ENCODE measurements around the gene CLCN3. TPM values are rescaled to one million over a fixed set of nuclear protein-coding genes. Genes with fewer than 3 reads are reported as not detected.

The CLCN3 gene
- total and polyA plus RNA-seq, 9 of the 15 experiments (the other 6 are each of a cell fraction or from before 2014, with no cell fraction given): 12.7 to 60.6 (median 38.5) TPM

DNA sequence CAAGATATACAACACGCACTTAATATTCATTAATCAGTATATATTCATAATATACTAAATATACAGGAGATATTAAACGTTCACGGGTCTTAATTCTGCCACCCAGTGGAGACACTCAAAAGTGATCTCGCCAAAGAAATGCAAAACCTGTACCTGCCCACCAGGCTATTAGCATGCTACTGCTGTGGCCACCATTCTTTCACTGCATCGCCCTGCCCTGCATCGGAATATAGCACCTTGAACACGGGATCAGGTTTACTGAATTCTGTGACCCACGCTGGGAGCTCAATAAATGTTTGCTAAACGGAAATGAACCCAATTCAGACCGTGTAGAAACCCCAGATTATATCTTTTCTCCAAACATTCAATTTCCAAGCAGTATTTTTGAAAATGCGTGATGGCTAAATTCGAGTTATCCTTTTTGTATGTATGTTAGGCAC is 840 bp upstream of the CLCN3 start (continued):
- TF ChIP-seq, protein P1, sequence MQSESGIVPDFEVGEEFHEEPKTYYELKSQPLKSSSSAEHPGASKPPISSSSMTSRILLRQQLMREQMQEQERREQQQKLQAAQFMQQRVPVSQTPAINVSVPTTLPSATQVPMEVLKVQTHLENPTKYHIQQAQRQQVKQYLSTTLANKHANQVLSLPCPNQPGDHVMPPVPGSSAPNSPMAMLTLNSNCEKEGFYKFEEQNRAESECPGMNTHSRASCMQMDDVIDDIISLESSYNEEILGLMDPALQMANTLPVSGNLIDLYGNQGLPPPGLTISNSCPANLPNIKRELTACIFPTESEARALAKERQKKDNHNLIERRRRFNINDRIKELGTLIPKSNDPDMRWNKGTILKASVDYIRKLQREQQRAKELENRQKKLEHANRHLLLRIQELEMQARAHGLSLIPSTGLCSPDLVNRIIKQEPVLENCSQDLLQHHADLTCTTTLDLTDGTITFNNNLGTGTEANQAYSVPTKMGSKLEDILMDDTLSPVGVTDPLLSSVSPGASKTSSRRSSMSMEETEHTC (IDR thresholded peaks at IDR 0.05): no peak
- TF ChIP-seq HIVEP1 (CRISPR knock-in tag; IDR thresholded peaks at IDR 0.05): no peak
- no peak for TF ChIP-seq ZNF354B (CRISPR knock-in tag; IDR thresholded peaks at IDR 0.05)
- no peak for TF ChIP-seq ZNF41 (CRISPR knock-in tag; conservative IDR thresholded peaks at IDR 0.05)
- TF ChIP-seq NCOA2 (IDR thresholded peaks at IDR 0.05; ENCODE audit: partially characterized antibody in 2 of 2): no peak
- TF ChIP-seq, protein P2, sequence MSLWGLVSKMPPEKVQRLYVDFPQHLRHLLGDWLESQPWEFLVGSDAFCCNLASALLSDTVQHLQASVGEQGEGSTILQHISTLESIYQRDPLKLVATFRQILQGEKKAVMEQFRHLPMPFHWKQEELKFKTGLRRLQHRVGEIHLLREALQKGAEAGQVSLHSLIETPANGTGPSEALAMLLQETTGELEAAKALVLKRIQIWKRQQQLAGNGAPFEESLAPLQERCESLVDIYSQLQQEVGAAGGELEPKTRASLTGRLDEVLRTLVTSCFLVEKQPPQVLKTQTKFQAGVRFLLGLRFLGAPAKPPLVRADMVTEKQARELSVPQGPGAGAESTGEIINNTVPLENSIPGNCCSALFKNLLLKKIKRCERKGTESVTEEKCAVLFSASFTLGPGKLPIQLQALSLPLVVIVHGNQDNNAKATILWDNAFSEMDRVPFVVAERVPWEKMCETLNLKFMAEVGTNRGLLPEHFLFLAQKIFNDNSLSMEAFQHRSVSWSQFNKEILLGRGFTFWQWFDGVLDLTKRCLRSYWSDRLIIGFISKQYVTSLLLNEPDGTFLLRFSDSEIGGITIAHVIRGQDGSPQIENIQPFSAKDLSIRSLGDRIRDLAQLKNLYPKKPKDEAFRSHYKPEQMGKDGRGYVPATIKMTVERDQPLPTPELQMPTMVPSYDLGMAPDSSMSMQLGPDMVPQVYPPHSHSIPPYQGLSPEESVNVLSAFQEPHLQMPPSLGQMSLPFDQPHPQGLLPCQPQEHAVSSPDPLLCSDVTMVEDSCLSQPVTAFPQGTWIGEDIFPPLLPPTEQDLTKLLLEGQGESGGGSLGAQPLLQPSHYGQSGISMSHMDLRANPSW (CRISPR knock-in tag; IDR thresholded peaks at IDR 0.05): no peak
- no peak for TF ChIP-seq KLF10 (CRISPR knock-in tag; IDR thresholded peaks at IDR 0.05)
- TF ChIP-seq TEAD1 (CRISPR knock-in tag; IDR thresholded peaks at IDR 0.05): no peak
- TF ChIP-seq, protein P3, sequence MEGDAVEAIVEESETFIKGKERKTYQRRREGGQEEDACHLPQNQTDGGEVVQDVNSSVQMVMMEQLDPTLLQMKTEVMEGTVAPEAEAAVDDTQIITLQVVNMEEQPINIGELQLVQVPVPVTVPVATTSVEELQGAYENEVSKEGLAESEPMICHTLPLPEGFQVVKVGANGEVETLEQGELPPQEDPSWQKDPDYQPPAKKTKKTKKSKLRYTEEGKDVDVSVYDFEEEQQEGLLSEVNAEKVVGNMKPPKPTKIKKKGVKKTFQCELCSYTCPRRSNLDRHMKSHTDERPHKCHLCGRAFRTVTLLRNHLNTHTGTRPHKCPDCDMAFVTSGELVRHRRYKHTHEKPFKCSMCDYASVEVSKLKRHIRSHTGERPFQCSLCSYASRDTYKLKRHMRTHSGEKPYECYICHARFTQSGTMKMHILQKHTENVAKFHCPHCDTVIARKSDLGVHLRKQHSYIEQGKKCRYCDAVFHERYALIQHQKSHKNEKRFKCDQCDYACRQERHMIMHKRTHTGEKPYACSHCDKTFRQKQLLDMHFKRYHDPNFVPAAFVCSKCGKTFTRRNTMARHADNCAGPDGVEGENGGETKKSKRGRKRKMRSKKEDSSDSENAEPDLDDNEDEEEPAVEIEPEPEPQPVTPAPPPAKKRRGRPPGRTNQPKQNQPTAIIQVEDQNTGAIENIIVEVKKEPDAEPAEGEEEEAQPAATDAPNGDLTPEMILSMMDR (IDR thresholded peaks at IDR 0.05 in 2 of 3, conservative IDR thresholded peaks at IDR 0.05 in 1 of 3; ENCODE audit: insufficient read depth in 2 of 3, low read depth in 1 of 3, low read length in 3 of 3): peak; percentile 63 to 75 (median 71)
- no peak for TF ChIP-seq KLF6 (CRISPR knock-in tag; IDR thresholded peaks at IDR 0.05; ENCODE audit: borderline replicate concordance)
- TF ChIP-seq NEUROD1 (IDR thresholded peaks at IDR 0.05; ENCODE audit: borderline replicate concordance, low read depth, low read length, partially characterized antibody): no peak
- peak; percentile 11 for TF ChIP-seq HDAC3 (IDR thresholded peaks at IDR 0.05; ENCODE audit: borderline replicate concordance, partially characterized antibody)
- TF ChIP-seq, protein P4, sequence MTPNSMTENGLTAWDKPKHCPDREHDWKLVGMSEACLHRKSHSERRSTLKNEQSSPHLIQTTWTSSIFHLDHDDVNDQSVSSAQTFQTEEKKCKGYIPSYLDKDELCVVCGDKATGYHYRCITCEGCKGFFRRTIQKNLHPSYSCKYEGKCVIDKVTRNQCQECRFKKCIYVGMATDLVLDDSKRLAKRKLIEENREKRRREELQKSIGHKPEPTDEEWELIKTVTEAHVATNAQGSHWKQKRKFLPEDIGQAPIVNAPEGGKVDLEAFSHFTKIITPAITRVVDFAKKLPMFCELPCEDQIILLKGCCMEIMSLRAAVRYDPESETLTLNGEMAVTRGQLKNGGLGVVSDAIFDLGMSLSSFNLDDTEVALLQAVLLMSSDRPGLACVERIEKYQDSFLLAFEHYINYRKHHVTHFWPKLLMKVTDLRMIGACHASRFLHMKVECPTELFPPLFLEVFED (CRISPR knock-in tag; conservative IDR thresholded peaks at IDR 0.05): 0 out of 2 replicates have a peak, but pooled peaks have one; percentile 48
- TF ChIP-seq GTF2E2 (tag; IDR thresholded peaks at IDR 0.05): no peak
- TF ChIP-seq, protein P5, sequence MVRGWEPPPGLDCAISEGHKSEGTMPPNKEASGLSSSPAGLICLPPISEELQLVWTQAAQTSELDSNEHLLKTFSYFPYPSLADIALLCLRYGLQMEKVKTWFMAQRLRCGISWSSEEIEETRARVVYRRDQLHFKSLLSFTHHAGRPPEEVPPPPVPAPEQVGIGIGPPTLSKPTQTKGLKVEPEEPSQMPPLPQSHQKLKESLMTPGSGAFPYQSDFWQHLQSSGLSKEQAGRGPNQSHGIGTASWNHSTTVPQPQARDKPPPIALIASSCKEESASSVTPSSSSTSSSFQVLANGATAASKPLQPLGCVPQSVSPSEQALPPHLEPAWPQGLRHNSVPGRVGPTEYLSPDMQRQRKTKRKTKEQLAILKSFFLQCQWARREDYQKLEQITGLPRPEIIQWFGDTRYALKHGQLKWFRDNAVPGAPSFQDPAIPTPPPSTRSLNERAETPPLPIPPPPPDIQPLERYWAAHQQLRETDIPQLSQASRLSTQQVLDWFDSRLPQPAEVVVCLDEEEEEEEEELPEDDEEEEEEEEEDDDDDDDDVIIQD (CRISPR knock-in tag; IDR thresholded peaks at IDR 0.05): no peak
- TF ChIP-seq, protein P6, sequence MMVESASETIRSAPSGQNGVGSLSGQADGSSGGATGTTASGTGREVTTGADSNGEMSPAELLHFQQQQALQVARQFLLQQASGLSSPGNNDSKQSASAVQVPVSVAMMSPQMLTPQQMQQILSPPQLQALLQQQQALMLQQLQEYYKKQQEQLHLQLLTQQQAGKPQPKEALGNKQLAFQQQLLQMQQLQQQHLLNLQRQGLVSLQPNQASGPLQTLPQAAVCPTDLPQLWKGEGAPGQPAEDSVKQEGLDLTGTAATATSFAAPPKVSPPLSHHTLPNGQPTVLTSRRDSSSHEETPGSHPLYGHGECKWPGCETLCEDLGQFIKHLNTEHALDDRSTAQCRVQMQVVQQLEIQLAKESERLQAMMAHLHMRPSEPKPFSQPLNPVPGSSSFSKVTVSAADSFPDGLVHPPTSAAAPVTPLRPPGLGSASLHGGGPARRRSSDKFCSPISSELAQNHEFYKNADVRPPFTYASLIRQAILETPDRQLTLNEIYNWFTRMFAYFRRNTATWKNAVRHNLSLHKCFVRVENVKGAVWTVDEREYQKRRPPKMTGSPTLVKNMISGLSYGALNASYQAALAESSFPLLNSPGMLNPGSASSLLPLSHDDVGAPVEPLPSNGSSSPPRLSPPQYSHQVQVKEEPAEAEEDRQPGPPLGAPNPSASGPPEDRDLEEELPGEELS (CRISPR knock-in tag; IDR thresholded peaks at IDR 0.05; ENCODE audit: borderline replicate concordance): no peak

Data from K562 (cell line).